GM18502 (cell line): Measurements from ENCODE around the gene DHRSX.

Source experiments
- ATAC-seq: cut with Tn5 transposase; IDR thresholded peaks from one replicate; pipeline ENCODE4 v1.9.1; 2021; ENCODE audit warnings: mild to moderate bottlenecking; ENCODE audit not compliant: unreplicated experiment, poor library complexity

The DHRSX gene

GRCh38 chrX:2185341-2186082 is 315.3 kb downstream of the DHRSX start:
- no peak for ATAC-seq

GRCh38 chrX:2184089-2184488 is 316.7 kb downstream of the DHRSX start:
- ATAC-seq = no peak

- no peak for ATAC-seq
Observed at GRCh38 chrX:2183193-2183725, 317.5 kb downstream of the DHRSX start.

- no peak for ATAC-seq
Observed at GRCh38 chrX:2177541-2177940, 323.2 kb downstream of the DHRSX start.

- no peak for ATAC-seq
Observed at GRCh38 chrX:2176733-2177132, 324.0 kb downstream of the DHRSX start.

GRCh38 chrX:2176274-2176673 is 324.5 kb downstream of the DHRSX start:
- no peak for ATAC-seq

- no peak for ATAC-seq
Observed at GRCh38 chrX:2172359-2172758, 328.4 kb downstream of the DHRSX start.
